Measurements from ENCODE around the gene TKTL1.
"Not testable (repeated sequence)": the region's sequence is repeated elsewhere in the genome, so short reads cannot be mapped to it uniquely, and the experiment has no call there.

Gene TKTL1, protein sequence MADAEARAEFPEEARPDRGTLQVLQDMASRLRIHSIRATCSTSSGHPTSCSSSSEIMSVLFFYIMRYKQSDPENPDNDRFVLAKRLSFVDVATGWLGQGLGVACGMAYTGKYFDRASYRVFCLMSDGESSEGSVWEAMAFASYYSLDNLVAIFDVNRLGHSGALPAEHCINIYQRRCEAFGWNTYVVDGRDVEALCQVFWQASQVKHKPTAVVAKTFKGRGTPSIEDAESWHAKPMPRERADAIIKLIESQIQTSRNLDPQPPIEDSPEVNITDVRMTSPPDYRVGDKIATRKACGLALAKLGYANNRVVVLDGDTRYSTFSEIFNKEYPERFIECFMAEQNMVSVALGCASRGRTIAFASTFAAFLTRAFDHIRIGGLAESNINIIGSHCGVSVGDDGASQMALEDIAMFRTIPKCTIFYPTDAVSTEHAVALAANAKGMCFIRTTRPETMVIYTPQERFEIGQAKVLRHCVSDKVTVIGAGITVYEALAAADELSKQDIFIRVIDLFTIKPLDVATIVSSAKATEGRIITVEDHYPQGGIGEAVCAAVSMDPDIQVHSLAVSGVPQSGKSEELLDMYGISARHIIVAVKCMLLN

DNA sequence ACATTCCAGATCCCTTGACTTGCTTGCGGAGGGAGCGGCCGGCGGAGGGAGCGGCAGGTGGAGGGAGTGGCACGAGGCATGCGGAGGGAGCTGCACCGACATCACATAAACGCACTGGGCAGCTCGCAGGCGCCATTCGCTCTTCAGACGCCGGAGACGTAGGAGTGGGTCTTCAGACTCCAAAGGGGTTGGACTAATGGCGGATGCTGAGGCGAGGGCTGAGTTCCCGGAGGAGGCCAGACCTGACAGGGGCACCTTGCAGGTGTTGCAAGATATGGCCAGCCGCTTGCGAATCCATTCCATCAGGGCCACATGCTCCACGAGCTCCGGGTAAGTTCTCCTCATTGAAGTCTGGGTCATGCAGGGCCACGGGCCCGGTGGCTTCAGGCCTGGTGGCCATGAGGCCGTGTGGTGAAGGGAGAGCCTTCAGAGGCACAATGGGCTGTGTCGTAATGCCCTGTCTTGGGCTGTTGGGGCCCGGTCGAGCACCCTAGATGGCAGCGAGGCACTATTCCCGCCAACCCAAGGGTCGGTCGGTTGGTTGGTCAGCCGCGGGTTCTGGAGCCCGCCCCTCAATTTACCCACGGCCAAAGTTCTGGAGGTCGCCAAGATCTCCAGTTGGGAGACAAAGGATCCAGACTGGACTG lies at the start of gene TKTL1:
Gene TKTL1, plus strand, starts transcription at position 132 of the 647 bp plus-strand sequence. Its CDS starts 65 bp downstream, at position 197.
- DNase-seq: no peak

GRCh38 chrX:154247377-154248045 lies 48.1 kb upstream of the TKTL1 start:
- DNase-seq: not testable (repeated sequence)

DNA sequence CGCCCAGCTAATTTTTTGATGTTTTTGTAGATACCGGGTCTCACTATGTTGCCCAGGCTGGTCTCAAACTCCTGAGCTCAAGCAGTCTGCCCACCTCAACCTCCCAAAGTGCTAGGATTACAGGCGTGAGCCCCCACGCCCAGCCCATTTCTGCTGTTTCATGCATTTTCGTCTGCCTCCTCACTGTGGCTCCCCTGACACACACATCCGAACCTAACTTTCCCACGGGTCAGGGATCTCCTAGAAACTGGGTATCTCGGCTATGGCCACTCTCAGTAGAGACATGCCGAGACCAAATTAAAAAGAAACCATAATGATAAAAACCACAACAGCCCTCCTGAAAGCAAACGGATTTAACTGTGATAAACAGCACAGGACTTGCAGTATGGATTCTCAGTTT lies 47.5 kb upstream of the TKTL1 start:
- DNase-seq: not testable (repeated sequence)

- DNase-seq: not testable (repeated sequence)
These were observed 38.3 kb upstream of the TKTL1 start, which contains the start of gene OPN1MW3 for GRCh38 chrX:154257282-154257681. TSS of gene OPN1MW3 (plus strand) at chrX:154257582. CDS start at chrX:154257620, 38 bp downstream.

- not testable (repeated sequence) for DNase-seq
These were observed 36.9 kb upstream of the TKTL1 start for GRCh38 chrX:154258711-154259110.

GRCh38 chrX:154263072-154263471 lies 32.5 kb upstream of the TKTL1 start:
- DNase-seq: not testable (repeated sequence)

- DNase-seq: not testable (repeated sequence)
These were observed 26.4 kb upstream of the TKTL1 start for GRCh38 chrX:154269245-154269644.

GRCh38 chrX:154284489-154285338 lies 10.9 kb upstream of the TKTL1 start:
- not testable (repeated sequence) for DNase-seq

- DNase-seq: not testable (repeated sequence)
These were observed 9.2 kb upstream of the TKTL1 start for GRCh38 chrX:154286406-154286805.

- DNase-seq: no peak
These were observed 612 bp upstream of the TKTL1 start, which contains the start of gene TEX28 for GRCh38 chrX:154294791-154295574. TSS of gene TEX28 (minus strand) at chrX:154295124. CDS start at chrX:154292117, 3,007 bp downstream.

DNA sequence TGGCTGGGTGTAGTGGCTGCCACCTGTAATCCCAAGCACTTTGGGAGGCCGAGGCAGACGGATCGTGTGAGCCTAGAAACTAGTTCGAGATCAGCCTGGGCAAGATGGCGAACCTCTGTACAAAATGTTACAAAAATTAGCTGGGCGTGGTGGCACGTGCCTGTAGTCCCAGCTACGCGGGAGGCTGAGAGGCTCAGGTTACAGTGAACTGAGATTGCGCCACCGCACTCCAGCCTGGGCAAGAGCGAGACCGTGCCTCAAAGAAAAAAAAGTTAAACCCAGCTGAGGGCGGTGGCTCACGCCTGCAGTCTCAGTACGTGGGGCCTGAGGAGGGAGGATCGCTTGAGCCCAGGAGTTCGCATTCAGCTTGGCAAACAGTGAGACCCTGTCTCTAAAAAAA lies 1.1 kb downstream of the TKTL1 start:
- DNase-seq: no peak

DNA sequence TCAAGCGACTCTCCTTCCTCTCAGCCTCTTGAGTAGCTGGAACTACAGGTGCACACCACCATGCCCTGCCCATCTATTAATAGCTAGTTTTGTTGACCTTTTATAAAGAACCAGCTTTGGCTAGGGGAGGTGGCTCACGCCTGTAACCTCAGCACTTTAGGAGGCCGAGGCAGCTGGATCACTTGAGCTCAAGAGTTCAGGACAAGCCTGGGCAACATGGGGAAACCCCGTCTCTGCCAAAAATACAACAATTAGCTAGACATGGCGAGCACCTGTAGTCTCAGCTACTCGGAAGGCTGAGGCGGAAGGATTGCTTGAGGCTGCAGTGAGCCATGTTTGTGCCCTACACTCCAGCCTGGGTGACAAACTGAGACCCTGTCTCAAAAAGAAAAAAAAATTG lies 2.7 kb downstream of the TKTL1 start:
- DNase-seq: no peak

DNA sequence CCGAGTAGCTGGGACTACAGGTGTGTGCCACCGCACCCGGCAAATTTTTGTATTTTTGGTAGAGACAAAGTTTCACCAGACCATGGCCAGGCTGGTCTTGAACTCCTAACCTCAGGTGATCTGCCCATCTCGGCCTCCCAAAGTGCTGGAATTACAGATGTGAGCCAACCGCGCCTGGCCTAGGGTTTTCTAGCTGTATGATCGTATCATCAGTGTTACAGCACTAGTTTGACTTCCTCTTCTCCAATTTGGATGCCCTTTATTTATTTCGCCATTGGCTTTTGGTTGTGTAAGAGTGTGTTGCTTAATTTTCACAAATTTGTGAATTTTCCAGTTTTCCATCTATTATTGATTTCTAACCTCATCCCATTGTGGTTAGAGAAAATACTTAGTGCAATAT lies 5.2 kb downstream of the TKTL1 start:
- no peak for DNase-seq

GRCh38 chrX:154302998-154303397 lies 7.4 kb downstream of the TKTL1 start:
- not testable (repeated sequence) for DNase-seq

- DNase-seq: no peak
These were observed 7.9 kb downstream of the TKTL1 start for GRCh38 chrX:154303476-154303875.

DNA sequence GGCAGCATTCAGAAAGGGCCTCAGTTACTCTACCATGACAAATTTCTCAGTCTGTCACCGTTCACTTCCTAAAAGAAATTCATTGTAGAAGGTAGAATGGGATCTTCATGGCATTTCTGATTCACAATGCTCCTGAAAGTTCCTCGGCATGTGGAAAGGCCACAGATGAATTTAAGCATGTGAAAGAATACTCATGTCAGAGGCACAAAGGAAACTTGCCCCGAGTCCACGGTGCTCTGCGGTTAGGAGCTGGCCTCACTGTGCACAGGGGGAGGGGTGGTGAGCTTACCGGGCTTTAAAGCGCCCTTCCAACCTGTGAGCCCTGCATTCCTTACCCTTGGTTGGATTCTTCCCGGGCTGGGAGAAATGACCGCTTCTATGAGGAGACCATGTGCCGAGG lies 9.3 kb downstream of the TKTL1 start:
- DNase-seq: no peak

DNA sequence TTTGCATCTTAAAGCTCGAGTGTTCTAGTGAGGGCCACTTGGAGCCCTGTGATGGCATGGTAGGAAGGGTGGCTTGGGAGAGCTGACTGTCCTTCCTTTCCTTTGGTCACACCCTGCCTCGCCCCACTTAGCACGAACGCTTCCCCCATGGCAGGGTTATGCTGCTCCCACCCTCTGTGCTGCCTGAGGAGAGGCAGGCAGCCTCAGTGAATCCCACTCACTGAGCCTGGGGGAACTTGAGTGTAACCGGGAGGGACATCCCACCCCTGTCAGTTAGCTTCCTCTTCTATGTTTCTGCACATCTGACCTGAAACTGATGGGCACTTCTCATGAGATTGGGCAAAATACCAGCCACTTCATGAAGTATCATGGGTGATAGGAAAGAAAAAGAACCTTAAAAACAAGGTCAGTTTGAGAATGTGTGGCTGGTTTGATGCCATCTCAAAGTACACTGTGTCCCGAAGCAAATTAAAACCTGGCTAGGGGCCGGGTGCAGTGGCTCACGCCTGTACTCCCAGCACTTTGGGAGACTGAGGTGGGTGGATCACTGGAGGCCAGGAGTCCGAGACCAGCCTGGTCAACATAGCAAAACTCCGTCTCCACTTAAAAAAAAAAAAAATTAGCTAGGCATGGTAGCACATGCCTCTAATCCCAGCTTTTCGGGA lies 10.1 kb downstream of the TKTL1 start:
- DNase-seq: no peak

DNA sequence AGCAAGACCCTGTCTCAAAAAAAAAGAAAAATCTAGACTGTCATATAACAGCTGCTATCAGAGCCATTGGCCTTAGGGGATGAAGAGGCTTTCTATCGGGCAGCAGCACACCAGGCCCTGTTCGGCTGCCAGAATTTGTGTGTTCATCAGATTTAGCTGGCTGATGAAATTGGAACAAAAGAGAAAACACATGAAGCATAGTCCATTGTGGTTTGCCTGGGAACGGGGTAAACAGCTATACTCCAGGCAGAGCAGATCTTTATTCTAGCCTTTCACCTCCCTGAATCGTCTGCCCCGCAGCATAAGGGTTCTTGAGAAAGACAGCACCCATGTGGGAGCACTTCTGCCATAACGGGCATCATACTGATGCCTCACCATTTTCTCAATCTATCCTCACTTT lies 11.6 kb downstream of the TKTL1 start:
- DNase-seq: no peak

DNA sequence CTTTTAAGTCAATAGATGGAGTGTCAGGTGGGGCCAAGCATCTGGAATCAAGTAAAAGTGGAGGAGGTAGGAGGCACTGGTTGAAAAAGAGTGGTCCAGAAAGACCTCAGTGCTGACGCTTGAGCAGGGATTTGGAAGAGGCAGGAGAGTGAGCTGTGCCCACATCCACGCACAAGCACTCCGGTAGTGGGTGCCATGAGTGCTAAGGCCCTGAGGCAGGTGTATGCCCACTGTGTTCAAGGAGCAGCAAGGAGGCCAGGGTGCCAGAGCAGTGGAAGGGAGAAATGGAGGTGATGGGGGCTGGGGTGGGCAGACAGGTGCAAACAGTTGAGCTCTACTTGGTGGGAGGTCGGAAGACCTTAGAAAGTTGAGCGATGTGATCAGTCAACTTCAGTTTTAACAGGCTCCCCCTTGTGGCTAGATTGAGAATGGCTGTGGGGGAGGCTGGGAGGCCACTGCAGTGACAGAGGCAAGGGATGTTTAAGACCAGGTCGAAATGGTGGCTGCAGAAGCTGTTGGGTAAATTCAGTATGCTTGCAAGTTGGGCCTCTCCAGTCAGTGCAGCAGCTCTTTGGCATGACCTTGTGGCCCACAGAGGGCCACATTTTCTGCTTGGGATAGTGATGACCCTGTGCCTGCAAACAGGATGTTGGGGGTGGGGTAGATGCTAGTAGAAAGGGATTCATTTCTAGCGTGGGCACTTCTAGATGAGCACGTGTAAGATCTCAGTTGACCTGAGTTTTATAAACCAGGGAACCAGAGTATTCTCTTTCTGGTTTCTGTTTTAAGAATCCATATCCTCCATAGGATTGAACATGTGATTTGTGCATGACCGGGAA lies 12.7 kb downstream of the TKTL1 start:
- DNase-seq: peak; percentile 43
